GM12878 (cell line): Measurements from ENCODE around the gene SFR1. TPM values are rescaled to one million over a fixed set of nuclear protein-coding genes. Genes with fewer than 3 reads are reported as not detected.

Source experiments
- ATAC-seq: fragments of 200-7000 bp; cut with Tn5 transposase; 3 replicates; pipeline ENCODE4 v1.9.1; 2020; ENCODE audit warnings: mild to moderate bottlenecking, moderate library complexity
- BruUV-seq: library from RNA; stranded (reverse); fragments of 400-500 nt; replicated peaks from 2 replicates; lab custom pipeline; 2021; lab: Mats Ljungman, UMichigan
- CTCF ChIA-PET: fragments of 300-600 bp; sonication (Branson Sonifier 250); formaldehyde crosslinking; extraction: SDS; loops from one replicate; lab custom pipeline; 2021; ENCODE audit warnings: inconsistent platforms; lab: Yijun Ruan, JAX
- POLR2A ChIA-PET: fragments of 350-600 bp; formaldehyde crosslinking; extraction: SDS; loops from one replicate; lab custom pipeline; 2021; ENCODE audit warnings: inconsistent platforms; lab: Charles Lee
- RAD21 ChIA-PET: fragments of 300-600 bp; sonication (Branson Sonifier 250); formaldehyde crosslinking; loops from one replicate; lab custom pipeline; 2023; ENCODE audit warnings: antibody characterized with exemption; ENCODE audit not compliant: unreplicated experiment; lab: Charles Lee
- SMC1A ChIA-PET: fragments of 300-600 bp; sonication (Branson Sonifier 250); formaldehyde crosslinking; loops from one replicate; lab custom pipeline; 2023; ENCODE audit not compliant: unreplicated experiment, uncharacterized antibody; lab: Charles Lee
- DNase-seq: peaks from one replicate; pipeline ENCODE4 v3.0.0-alpha.2; 2011; ENCODE audit warnings: low read depth, low spot score
- FAIRE-seq: peaks from 3 replicates; lab custom pipeline; 2011; peaks lifted over from hg19 to GRCh38; lab: Jason Lieb, UNC
- H2AFZ ChIP-seq: 2 replicates; pipeline ENCODE4 v1.6.0; 2011; ENCODE audit warnings: low read depth, low read length, control low read depth; ENCODE audit not compliant: control insufficient read depth
- H3K27ac ChIP-seq: 2 replicates; pipeline ENCODE4 v1.5.1; 2011; ENCODE audit warnings: control low read depth; ENCODE audit not compliant: control insufficient read depth, insufficient read depth
- H3K27me3 ChIP-seq, 2 experiments: replicated peaks in 1 of 2; 2 replicates each; pipeline versions ENCODE4 v1.6.0 to v1.6.1; 2011; ENCODE audit warnings: low read length in 1 of 2; ENCODE audit not compliant: control insufficient read depth in 2 of 2, insufficient read depth in 2 of 2
- H3K36me3 ChIP-seq, 2 experiments: 2 replicates each; pipeline ENCODE4 v1.5.1; 2011; ENCODE audit warnings: low read length in 1 of 2; ENCODE audit not compliant: control insufficient read depth in 2 of 2, insufficient read depth in 2 of 2
- H3K4me1 ChIP-seq: 2 replicates; pipeline ENCODE4 v1.6.1; 2011; ENCODE audit warnings: mild to moderate bottlenecking, low read length, moderate library complexity, mixed read lengths; ENCODE audit not compliant: control insufficient read depth, insufficient read depth
- H3K4me2 ChIP-seq: 2 replicates; pipeline ENCODE4 v1.6.0; 2011; ENCODE audit warnings: control low read depth; ENCODE audit not compliant: control insufficient read depth, insufficient read depth
- H3K4me3 ChIP-seq: fragments of 200-600 bp; sonication (generic); 2 replicates; pipeline ENCODE4 v1.5.1; 2016
- H3K79me2 ChIP-seq: 2 replicates; pipeline ENCODE4 v1.6.0; 2011; ENCODE audit warnings: low read length; ENCODE audit not compliant: control insufficient read depth, insufficient read depth
- H3K9ac ChIP-seq: 2 replicates; pipeline ENCODE4 v1.8.0; 2011; ENCODE audit warnings: low read length, control low read depth, mixed read lengths; ENCODE audit not compliant: control insufficient read depth, insufficient read depth
- H3K9me3 ChIP-seq: replicated peaks from 3 replicates; pipeline ENCODE4 v1.5.1; 2011; ENCODE audit warnings: mild to moderate bottlenecking, low read length; ENCODE audit not compliant: control insufficient read depth, insufficient read depth
- H4K20me1 ChIP-seq: 2 replicates; pipeline ENCODE4 v1.6.0; 2011; ENCODE audit not compliant: control insufficient read depth, insufficient read depth
- MTA3 ChIP-seq: IDR thresholded peaks from 2 replicates; pipeline ENCODE4 v1.6.1; 2012; ENCODE audit warnings: low read length, inconsistent platforms, borderline replicate concordance
- RAD21 ChIP-seq: IDR thresholded peaks from 2 replicates; pipeline ENCODE4 v1.6.1; 2011; ENCODE audit warnings: mild to moderate bottlenecking, low read depth, low read length, moderate library complexity; ENCODE audit not compliant: insufficient read depth
- SMC3 ChIP-seq: IDR thresholded peaks from 2 replicates; pipeline ENCODE4 v1.6.1; 2011; ENCODE audit warnings: low read length, improper control_type of control experiment, borderline replicate concordance
- YY1 ChIP-seq: IDR thresholded peaks from 2 replicates; pipeline ENCODE4 v1.6.1; 2011; ENCODE audit warnings: low read depth, mild to moderate bottlenecking, low read length
- WGBS: methylation state at CpG from one replicate; pipeline ENCODE4 v1.1.6; 2016; ENCODE audit warnings: low lambda C conversion rate; ENCODE audit not compliant: insufficient replicate concordance, insufficient coverage; ENCODE audit errors: missing lambda C conversion rate; 5-methylcytosine and 5-hydroxymethylcytosine counted together
- in situ Hi-C: fragments of 300-500 bp; cut with MboI; formaldehyde crosslinking; loops from 9 replicates; pipeline ENCODE4 v1.14.3; 2018; ENCODE audit warnings: mixed read lengths
- intact Hi-C: fragments of 100-400 bp; cut with micrococcal nuclease; formaldehyde crosslinking; loops from one replicate; pipeline ENCODE4 v1.14.2; 2022; ENCODE audit not compliant: unreplicated experiment
- polyA plus RNA-seq, 11 experiments: library from polyadenylated mRNA; depleted of rRNA in 4 of 11; unstranded in 6 of 11; stranded (reverse) in 5 of 11; fragments of >200 nt; fragmentation: Nextera tagmentation in 4 of 11; fragmentation: Illumina TruSeq in 1 of 11; extraction: Ambion mirVana in 4 of 11; extraction: Trizol in 1 of 11; gene quantifications; 1 replicate in 1 of 11; 2 replicates in 10 of 11; pipeline versions ENCODE4 v1.2.1 to v1.2.3, GENCODE V29; 2011 to 2016; ENCODE audit warnings: inconsistent platforms in 2 of 11, missing spikeins in 2 of 11, low read depth in 1 of 11
- total RNA-seq, 4 experiments: library from RNA; depleted of rRNA in 3 of 4; stranded (reverse); fragments of >200 nt in 3 of 4; fragmentation: Illumina TruSeq in 1 of 4; extraction: Trizol in 1 of 4; gene quantifications; 2 replicates each; pipeline versions ENCODE4 v1.2.1 to v1.2.3, GENCODE V29; 2013 to 2021
- TF ChIP-seq, protein P1 (sequence below), 3 experiments: IDR thresholded peaks in 2 of 3; conservative IDR thresholded peaks in 1 of 3; 2 replicates each; pipeline ENCODE4 v1.5.1; 2011; ENCODE audit warnings: low read depth in 3 of 3, low read length in 3 of 3, mild to moderate bottlenecking in 3 of 3, control low read depth in 2 of 3, moderate library complexity in 2 of 3, inconsistent platforms in 1 of 3, mixed read lengths in 1 of 3; ENCODE audit not compliant: control insufficient read depth in 2 of 3, insufficient read depth in 1 of 3; ENCODE audit errors: extremely low read depth in 1 of 3

Gene SFR1
- total and polyA plus RNA-seq, 10 of the 15 experiments (the other 5 are each of a cell fraction or from before 2014, with no cell fraction given), result 6.9 to 31.5 (median 14.9) TPM

DNA sequence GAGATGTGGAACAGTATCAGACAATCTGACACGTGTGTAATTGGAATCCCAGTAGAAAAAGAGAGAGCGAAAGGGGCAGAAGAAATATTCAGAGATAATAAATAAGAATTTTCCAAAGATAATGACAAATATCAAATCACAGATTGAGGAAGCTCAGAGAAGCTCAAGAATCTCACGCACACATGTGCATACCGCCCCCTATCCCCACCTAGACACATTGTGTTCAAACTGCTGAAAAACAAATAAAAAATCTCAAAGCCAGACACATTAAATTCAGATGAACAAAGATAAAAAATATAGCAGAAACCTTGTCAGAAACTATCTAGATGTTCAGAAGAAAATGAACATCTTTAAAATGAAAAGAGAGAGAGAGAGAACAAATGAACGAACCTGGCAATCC, 17.2 kb downstream of the SFR1 start:
- WGBS, result 30% methylated on average over 5 of the region's 5 CpGs
- in situ Hi-C loops, result no loop called here
- FAIRE-seq, result no peak

More for the DNA sequence above, 17.2 kb downstream of the SFR1 start:
- Histone ChIP-seq H3K4me2 (no peak overlapping the region), H3K36me3 (no peaks in the 10 kb centered on the region), H3K27me3 (no peaks in the 10 kb centered on the region; a peak in 2 of 4 replicates), H3K27ac (no peak overlapping the region), H3K4me1 (no peaks in the 10 kb centered on the region), H4K20me1 (no peaks in the 10 kb centered on the region), H3K79me2 (no peaks in the 10 kb centered on the region), H2AFZ (no peak overlapping the region), H3K9ac (no peak overlapping the region), H3K4me3 (no peak overlapping the region), H3K9me3 (no peaks in the 10 kb centered on the region)
- SMC1A ChIA-PET, result interaction anchor here (0.6 to 2.8 kb wide), 5 partner anchors 11 to 251 kb away, joined by 3 to 15 read pairs (median 5); no protein-coding TSS in a partner anchor
- CTCF ChIA-PET, result interaction anchor here (0.7 to 3.2 kb wide), 11 partner anchors 12 to 278 kb away, joined by 3 to 24 read pairs (median 4); partner anchors contain the start of gene SFR1
- TF ChIP-seq, protein P1, sequence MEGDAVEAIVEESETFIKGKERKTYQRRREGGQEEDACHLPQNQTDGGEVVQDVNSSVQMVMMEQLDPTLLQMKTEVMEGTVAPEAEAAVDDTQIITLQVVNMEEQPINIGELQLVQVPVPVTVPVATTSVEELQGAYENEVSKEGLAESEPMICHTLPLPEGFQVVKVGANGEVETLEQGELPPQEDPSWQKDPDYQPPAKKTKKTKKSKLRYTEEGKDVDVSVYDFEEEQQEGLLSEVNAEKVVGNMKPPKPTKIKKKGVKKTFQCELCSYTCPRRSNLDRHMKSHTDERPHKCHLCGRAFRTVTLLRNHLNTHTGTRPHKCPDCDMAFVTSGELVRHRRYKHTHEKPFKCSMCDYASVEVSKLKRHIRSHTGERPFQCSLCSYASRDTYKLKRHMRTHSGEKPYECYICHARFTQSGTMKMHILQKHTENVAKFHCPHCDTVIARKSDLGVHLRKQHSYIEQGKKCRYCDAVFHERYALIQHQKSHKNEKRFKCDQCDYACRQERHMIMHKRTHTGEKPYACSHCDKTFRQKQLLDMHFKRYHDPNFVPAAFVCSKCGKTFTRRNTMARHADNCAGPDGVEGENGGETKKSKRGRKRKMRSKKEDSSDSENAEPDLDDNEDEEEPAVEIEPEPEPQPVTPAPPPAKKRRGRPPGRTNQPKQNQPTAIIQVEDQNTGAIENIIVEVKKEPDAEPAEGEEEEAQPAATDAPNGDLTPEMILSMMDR (IDR thresholded peaks at IDR 0.05 in 2 of 3, conservative IDR thresholded peaks at IDR 0.05 in 1 of 3; ENCODE audit: control insufficient read depth in 2 of 3, extremely low read depth in 1 of 3, insufficient read depth in 1 of 3, low read depth in 3 of 3, low read length in 3 of 3), result peak; percentile 47 to 55 (median 48); a peak in 5 of 6 replicates
- TF ChIP-seq MTA3 (no peak), YY1 (no peak), RAD21 (peak; percentile 44; the same call in 1 of the 2 replicates), SMC3 (peak; percentile 18; the same call in 1 of the 2 replicates)
- DNase-seq (no peak), ATAC-seq (peak; percentile 42; the same call in 1 of the 3 replicates)
- BruUV-seq, result no TSS peak
- RAD21 ChIA-PET, result interaction anchor here (1.0 to 2.8 kb wide), 4 partner anchors 16 to 251 kb away, joined by 3 to 12 read pairs (median 4); no protein-coding TSS in a partner anchor
- intact Hi-C loops, result no loop called here
- POLR2A ChIA-PET, result no interaction called here
